HG03159 (cell line): ENCODE data around the gene CDC37L1.
A peak's percentile ranks its signal among the peaks of the same experiment; 100 is the strongest.
"Not testable (repeated sequence)": the region's sequence is repeated elsewhere in the genome, so short reads cannot be mapped to it uniquely, and the experiment has no call there.

ENCODE experiments used
- ATAC-seq: cut with Tn5 transposase; IDR thresholded peaks from one replicate; pipeline ENCODE4 v1.9.1; 2021; ENCODE audit warnings: mild to moderate bottlenecking, moderate library complexity; ENCODE audit not compliant: unreplicated experiment

CDC37L1 gene

DNA sequence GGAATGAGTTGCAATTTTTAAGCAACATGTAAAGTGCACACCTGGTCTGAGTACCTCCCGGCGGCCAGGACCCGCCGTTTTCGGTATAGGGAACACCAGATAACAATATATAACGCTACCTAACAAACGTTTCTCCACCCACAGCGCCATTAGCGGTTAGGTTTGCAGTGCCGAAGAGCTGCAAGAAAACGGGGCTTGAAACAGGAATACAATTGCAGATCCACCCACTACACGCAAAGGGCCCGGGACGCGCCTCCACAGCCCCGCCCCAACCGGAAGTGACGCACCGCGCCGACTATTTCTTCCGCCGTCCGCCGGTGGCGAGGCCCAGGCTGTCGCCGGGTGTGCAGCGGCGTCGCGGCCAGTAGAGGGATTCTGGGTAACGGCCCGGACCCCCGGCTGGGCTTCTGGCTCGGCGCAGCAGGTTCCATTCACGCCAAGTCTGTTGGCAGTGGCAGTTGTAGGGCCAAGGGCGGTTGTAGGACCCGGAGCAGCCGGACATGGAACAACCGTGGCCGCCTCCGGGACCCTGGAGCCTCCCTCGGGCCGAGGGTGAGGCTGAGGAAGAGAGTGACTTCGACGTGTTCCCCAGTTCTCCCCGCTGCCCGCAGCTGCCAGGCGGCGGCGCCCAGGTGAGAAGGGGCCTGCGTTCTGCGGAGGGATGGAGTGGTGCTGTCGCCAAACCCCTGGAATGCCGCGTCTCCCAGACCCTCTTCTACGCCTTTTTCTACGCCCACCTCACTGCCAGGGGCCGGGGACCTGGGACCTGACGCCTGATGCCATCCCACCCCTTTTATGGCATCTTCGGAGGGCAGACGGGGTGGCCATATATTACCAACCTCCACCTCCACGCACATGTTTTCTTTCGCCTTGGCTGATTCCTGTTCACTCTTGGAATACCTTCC, at the start of gene CDC37L1:
CDC37L1 (plus strand) TSS at position 302 of the 905 bp plus-strand sequence; CDS start at position 501, 199 bp downstream.
- ATAC-seq: peak; percentile 97

DNA sequence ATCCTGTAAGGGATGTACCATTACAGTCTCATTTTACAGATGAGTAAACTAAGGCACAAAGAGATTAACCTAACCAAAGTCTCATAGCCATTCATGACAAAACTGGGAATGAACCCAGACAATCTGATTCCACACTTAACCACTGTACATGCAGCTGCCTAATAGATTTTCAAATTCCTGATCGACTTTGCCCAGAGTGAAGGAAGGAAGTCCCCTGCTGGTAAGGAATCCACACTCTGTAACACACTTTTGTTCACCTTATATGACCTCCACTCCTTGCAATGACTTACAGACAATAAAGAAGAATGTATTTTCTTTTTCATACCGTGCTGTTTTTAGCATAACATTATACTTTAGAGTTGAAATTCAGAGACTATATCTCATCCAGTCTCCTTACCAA, 48.5 kb upstream of the CDC37L1 start:
- ATAC-seq: no peak

GRCh38 chr9:4638968-4639367, 40.4 kb upstream of the CDC37L1 start:
- ATAC-seq: no peak

- no peak for ATAC-seq
Measured at GRCh38 chr9:4639420-4639819, 39.9 kb upstream of the CDC37L1 start.

DNA sequence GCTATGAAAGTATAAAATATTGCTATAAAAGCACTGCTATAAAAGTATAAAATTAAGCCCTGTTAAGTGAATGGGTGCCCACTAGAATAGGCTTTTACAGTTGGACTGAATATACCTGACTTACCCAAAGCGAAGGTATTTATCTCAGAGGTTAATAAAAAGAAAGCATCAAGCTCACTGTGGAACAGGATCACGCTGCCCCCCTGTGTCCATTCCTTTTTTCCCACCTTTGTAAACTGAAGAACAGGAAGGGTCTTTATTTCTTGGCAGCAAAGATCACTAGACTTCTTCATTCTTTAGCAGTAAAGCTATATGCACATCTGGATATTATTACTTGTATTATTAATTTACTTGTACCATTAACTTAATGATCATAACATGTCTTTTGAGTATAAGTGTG, 39.3 kb upstream of the CDC37L1 start:
- no peak for ATAC-seq

- no peak for ATAC-seq
Measured at GRCh38 chr9:4642351-4642750, 37.0 kb upstream of the CDC37L1 start.

GRCh38 chr9:4654084-4654483, 25.3 kb upstream of the CDC37L1 start:
- ATAC-seq: no peak

DNA sequence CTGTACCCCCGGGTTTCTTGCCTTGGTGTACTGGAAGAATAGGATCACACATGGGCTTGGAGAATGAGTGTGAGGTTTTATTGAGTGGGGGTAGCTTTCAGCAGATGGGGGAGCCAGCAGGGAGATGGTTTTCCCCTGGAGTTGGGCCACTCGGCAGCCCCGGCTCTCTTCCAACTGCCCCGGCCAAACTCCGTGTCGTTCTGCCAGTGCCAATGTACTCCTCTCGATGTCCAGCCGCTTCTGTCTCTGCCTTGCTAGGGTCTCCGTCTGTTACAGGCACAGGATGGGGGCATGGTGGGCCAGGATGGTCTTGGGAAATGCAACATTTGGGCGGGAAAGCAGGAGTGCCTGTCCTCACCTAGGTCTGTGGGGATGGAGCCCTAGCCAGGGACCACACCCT, 24.8 kb upstream of the CDC37L1 start:
- no peak for ATAC-seq

DNA sequence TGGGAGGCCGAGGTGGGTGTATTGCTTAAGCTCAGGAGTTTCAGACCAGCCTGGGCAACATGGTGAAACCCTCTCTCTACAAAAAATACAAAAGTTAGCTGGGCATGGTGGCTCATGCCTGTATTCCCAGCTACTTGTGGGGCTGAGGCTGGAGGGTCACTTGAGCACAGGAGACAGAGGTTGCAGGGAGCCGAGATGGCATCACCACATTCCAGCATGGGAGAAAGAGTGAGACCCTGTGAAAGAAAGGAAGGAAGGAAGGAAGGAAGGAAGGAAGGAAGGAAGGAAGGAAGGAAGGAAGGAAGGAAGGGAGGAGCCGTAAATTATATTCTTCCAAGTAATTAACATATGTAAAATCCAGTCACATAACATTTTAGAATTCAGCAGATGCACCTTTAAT, 23.2 kb upstream of the CDC37L1 start:
- not testable (repeated sequence) for ATAC-seq

DNA sequence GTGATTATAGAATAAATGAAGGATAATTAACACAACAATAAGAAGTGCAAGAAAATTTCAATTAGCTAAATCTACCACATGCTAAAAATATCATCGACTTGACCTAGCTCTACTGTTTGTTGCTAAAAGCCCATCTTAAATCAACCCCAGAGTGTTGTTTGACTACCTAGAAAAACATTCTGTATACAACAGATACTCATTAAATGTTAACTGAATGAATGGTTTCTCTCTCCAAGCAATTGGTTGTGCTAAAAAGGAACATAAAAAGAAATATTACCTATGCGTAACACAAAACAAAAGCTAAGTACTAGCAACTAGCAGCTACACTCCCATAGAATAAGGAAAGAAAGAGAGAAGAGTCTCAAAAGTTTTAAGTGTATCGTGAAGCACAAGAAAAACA, 22.7 kb upstream of the CDC37L1 start:
- ATAC-seq: no peak

DNA sequence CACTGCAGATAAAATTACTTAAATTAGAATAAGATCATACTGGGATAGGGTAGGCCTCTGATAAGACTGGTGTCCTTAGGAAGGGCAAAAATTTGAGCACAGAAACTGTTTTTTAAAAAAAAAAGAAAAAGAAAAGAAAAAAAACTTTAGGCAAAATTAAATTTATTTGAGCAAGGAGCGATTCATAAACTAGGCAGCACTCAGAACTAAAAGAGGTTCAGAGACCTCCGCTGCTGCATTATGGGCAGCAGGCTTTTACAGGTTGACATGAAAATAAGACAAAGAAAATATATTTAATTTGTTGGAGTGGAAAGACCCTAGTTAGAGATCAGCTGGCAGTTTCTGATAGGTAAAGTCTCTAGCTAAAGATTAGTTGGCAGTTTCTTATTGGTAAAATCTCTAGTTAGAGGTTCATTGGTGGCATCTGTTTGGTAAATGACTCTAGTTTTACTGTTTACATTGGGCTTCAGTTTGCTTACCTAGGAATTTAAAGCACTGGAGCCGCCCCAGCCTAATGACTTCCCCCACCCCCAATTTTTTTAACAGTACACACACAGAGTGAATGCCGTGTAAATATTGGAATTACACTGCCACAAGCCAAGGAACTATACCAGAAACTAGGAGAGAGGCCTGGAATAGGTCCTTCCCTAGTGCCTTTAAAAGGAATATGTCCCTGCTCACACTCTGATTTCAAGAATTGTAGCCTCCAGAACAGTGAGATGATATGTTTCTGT, 21.8 kb upstream of the CDC37L1 start:
- no peak for ATAC-seq

DNA sequence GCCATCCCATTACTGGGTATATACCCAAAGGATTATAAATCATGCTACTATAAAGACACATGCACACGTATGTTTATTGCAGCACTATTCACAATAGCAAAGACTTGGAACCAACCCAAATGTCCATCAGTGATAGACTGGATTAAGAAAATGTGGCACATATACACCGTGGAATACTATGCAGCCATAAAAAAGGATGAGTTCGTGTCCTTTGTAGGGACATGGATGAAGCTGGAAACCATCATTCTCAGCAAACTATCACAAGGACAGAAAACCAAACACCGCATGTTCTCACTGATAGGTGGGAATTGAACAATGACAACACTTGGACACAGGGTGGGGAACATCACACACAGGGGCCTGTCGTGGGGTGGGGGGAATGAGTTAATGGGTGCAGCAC, 18.7 kb upstream of the CDC37L1 start:
- ATAC-seq: not testable (repeated sequence)

GRCh38 chr9:4661165-4661564, 18.2 kb upstream of the CDC37L1 start:
- no peak for ATAC-seq

GRCh38 chr9:4661611-4662010, 17.8 kb upstream of the CDC37L1 start:
- ATAC-seq: no peak

GRCh38 chr9:4662108-4662988, 17.0 kb upstream of the CDC37L1 start, which contains the start of gene PLPP6:
TSS of gene PLPP6 (plus strand) at chr9:4662294. CDS start at chr9:4662376, 82 bp downstream.
- ATAC-seq: peak; percentile 72

DNA sequence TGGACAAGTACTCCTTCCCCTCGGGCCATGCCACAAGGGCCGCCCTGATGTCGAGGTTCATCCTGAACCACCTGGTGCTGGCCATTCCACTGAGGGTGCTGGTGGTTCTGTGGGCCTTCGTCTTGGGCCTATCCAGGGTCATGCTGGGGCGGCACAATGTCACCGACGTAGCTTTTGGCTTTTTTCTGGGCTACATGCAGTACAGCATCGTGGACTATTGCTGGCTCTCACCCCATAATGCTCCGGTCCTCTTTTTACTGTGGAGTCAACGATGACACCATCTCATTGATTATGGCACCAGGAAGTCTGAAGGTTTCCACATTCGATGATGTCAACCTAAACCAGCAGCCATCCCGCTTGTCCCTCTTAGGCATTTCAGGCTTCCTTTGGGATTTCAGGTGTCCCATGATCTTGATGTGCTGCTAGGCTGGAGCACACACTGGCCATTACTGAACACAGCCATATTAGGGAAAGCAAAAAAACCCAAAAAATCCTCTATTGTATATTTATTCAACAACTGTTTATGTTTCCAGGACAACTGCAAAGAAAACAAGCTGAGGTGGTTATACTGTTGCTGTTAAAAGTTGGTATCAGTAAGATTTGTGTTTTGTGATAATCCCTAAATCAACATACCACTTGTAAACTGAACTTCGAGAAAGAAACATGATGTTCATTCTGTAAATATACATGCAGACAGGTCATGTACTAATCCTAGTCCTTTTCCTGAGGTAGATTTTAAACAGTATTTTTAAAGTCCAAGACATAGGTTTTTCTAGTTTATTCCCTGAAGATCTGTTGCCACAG, 16.2 kb upstream of the CDC37L1 start:
- peak; percentile 3 for ATAC-seq

DNA sequence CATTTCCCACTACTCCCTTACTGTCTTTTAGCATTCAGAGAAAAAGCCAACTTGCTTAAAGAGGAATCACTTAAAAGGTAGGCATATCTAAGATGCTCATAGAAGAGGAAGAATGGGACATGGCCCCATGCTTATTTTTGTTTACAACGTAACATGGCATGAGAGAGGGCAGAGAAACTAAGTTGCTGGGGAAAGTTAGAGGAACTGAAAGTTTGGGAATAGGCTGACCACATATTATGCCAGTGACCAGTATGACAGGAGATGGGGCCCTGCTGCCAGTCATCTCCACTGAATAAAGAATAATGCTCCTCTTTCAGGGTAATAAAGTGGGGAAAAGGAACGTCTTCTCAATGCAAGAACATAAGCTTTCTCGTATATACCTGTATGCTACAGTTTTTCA, 15.4 kb upstream of the CDC37L1 start:
- no peak for ATAC-seq

DNA sequence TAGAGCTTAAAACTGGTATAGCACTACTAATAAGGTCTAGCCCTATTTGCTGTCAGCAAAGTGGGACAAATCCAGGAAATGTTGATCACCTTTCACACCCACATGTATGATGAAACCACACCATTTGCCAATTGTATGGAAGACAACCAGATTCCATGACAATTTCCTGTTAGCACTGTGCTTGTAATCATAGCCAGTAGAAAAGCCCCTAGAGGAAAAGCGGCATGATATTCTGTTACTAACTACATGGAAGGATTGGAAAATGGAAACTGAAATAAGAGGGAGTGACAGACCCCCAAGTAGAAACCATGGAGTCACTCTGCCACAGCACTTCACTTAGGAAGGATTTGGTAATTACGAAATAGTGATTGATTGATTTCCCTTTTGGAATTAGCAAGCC, 14.0 kb upstream of the CDC37L1 start:
- no peak for ATAC-seq

DNA sequence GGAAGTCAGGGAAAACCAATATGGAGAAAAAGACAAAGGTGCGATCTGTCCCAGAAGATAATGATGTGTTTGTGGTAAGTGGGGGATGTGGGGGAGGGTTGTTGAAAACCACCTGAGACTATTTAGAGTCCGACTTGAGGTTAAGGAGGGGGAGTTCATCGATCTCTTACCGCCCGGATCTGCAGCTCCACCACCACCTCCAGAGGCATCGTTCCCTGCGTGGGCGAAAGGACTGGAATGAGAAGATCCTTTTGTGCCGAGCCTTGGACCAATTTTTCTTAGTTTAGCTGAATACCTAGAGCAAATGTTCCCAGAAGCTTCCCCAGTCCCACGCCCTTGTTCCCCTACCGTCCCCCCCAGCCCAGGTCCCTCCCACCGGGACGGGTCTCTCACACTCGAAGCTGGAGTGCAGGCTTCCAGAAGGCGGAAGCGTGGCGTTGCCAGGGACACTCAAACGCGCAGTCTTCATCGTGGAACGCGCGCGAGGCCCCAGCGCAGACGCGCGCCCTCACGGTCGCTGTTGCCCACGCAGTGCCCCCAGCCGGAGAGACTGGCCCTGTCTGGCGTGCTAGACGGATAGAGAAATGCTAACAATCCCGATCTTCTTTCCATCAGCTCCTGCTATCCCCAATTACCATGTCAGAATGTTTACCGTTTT, 13.2 kb upstream of the CDC37L1 start, which contains the start of gene SPATA6L:
SPATA6L (minus strand) TSS at position 439 of the 658 bp plus-strand sequence; CDS start at position 209, 230 bp downstream.
- ATAC-seq: no peak
